ENCODE results near the gene ZNF621.
A peak's percentile ranks its signal among the peaks of the same experiment; 100 is the strongest.

Gene ZNF621

GRCh38 chr3:40524568-40525285, at the start of gene ZNF621:
Gene ZNF621, plus strand, starts transcription at chr3:40524960. Its CDS starts 881 bp downstream, at chr3:40525841.
- peak; percentile 54 to 56 for DNase-seq (ENCODE audit: low read depth in 2 of 2)

GRCh38 chr3:40476478-40477470, 48.0 kb upstream of the ZNF621 start, which contains the start of gene ZNF619:
Gene ZNF619, plus strand, starts transcription at chr3:40477122. Its CDS starts 858 bp downstream, at chr3:40477980.
- DNase-seq (ENCODE audit: low read depth in 2 of 2), result peak; percentile 48 to 53

GRCh38 chr3:40477666-40478065, 47.1 kb upstream of the ZNF621 start:
- no peak for DNase-seq (ENCODE audit: low read depth in 2 of 2)

GRCh38 chr3:40487172-40487571, 37.6 kb upstream of the ZNF621 start:
- DNase-seq (ENCODE audit: low read depth in 2 of 2), result no peak

- DNase-seq (ENCODE audit: low read depth in 2 of 2), result no peak
Measured at GRCh38 chr3:40490916-40491315, 33.8 kb upstream of the ZNF621 start.

GRCh38 chr3:40494698-40495097, 30.1 kb upstream of the ZNF621 start:
- no peak for DNase-seq (ENCODE audit: low read depth in 2 of 2)

- no peak for DNase-seq (ENCODE audit: low read depth in 2 of 2)
Measured at GRCh38 chr3:40497288-40497687, 27.5 kb upstream of the ZNF621 start.

- no peak for DNase-seq (ENCODE audit: low read depth in 2 of 2)
Measured at GRCh38 chr3:40499952-40500351, 24.8 kb upstream of the ZNF621 start.

GRCh38 chr3:40502034-40502433, 22.7 kb upstream of the ZNF621 start:
- DNase-seq (ENCODE audit: low read depth in 2 of 2), result no peak

- peak; percentile 87 to 90 for DNase-seq (ENCODE audit: low read depth in 2 of 2)
Measured at GRCh38 chr3:40504636-40505430, 19.9 kb upstream of the ZNF621 start.

- DNase-seq (ENCODE audit: low read depth in 2 of 2), result peak in 1 of 2 experiments; percentile 12
Measured at GRCh38 chr3:40505599-40506462, 18.9 kb upstream of the ZNF621 start, which contains the start of gene ZNF620. Gene ZNF620, plus strand, starts transcription at chr3:40506039. Its CDS starts 314 bp downstream, at chr3:40506353.

GRCh38 chr3:40511031-40511718, 13.6 kb upstream of the ZNF621 start:
- no peak for DNase-seq (ENCODE audit: low read depth in 2 of 2)

- DNase-seq (ENCODE audit: low read depth in 2 of 2), result peak; percentile 42 to 50
Measured at GRCh38 chr3:40516201-40516600, 8.6 kb upstream of the ZNF621 start.

GRCh38 chr3:40518067-40518466, 6.7 kb upstream of the ZNF621 start:
- DNase-seq (ENCODE audit: low read depth in 2 of 2), result no peak

- DNase-seq (ENCODE audit: low read depth in 2 of 2), result no peak
Measured at GRCh38 chr3:40518848-40519247, 5.9 kb upstream of the ZNF621 start.

GRCh38 chr3:40521254-40521653, 3.5 kb upstream of the ZNF621 start:
- DNase-seq (ENCODE audit: low read depth in 2 of 2), result no peak

- no peak for DNase-seq (ENCODE audit: low read depth in 2 of 2)
Measured at GRCh38 chr3:40523781-40524180, 979 bp upstream of the ZNF621 start.

- no peak for DNase-seq (ENCODE audit: low read depth in 2 of 2)
Measured at GRCh38 chr3:40524222-40524567, 565 bp upstream of the ZNF621 start.

- no peak for DNase-seq (ENCODE audit: low read depth in 2 of 2)
Measured at GRCh38 chr3:40528426-40528825, 3.7 kb downstream of the ZNF621 start.

- no peak for DNase-seq (ENCODE audit: low read depth in 2 of 2)
Measured at GRCh38 chr3:40532252-40532651, 7.5 kb downstream of the ZNF621 start.

Data from fibroblast of skin of left quadriceps (primary cell).